OCI-LY1 (cell line): ENCODE measurements around the gene UBE2F.
"Not testable (repeated sequence)": the region's sequence is repeated elsewhere in the genome, so short reads cannot be mapped to it uniquely, and the experiment has no call there.

Experiments used
- H2AFZ ChIP-seq: fragments of 200-600 bp; sonication (generic), shearing (Covaris generic); 2 replicates; pipeline ENCODE4 v1.6.0; 2014; ENCODE audit warnings: antibody characterized with exemption, mild to moderate bottlenecking, low read length
- H3F3A ChIP-seq: fragments of 200-600 bp; sonication (generic), shearing (Covaris generic); 2 replicates; pipeline ENCODE4 v1.6.0; 2014; ENCODE audit warnings: mild to moderate bottlenecking, antibody characterized with exemption, low read length, moderate library complexity; ENCODE audit not compliant: insufficient read depth
- H3K27ac ChIP-seq: fragments of 200-600 bp; sonication (generic); 2 replicates; pipeline ENCODE4 v1.5.1; 2014; ENCODE audit warnings: low read length, mixed run types, mild to moderate bottlenecking, low read depth; ENCODE audit not compliant: poor library complexity, severe bottlenecking
- H3K27me3 ChIP-seq: fragments of 200-600 bp; sonication (generic); 2 replicates; pipeline ENCODE4 v1.6.0; 2014; ENCODE audit warnings: antibody characterized with exemption, mild to moderate bottlenecking, low read length, moderate library complexity; ENCODE audit not compliant: insufficient read depth
- H3K36me3 ChIP-seq: fragments of 200-600 bp; sonication (generic); 2 replicates; pipeline ENCODE4 v1.6.1; 2014; ENCODE audit warnings: mild to moderate bottlenecking, antibody characterized with exemption, low read length, moderate library complexity, mixed read lengths; ENCODE audit not compliant: insufficient read depth
- H3K4me1 ChIP-seq: fragments of 200-600 bp; sonication (generic); 2 replicates; pipeline ENCODE4 v1.5.1; 2014; ENCODE audit warnings: mild to moderate bottlenecking, low read length, moderate library complexity; ENCODE audit not compliant: insufficient read depth, severe bottlenecking
- H3K4me2 ChIP-seq: fragments of 200-600 bp; sonication (generic), shearing (Covaris generic); 2 replicates; pipeline ENCODE4 v1.6.1; 2014; ENCODE audit warnings: low read length
- H3K4me3 ChIP-seq: fragments of 200-600 bp; sonication (generic); 2 replicates; pipeline ENCODE4 v1.5.1; 2014; ENCODE audit warnings: low read length, low read depth, mild to moderate bottlenecking, mixed read lengths; ENCODE audit not compliant: poor library complexity, severe bottlenecking
- H3K79me2 ChIP-seq: fragments of 200-600 bp; shearing (Covaris generic); 2 replicates; pipeline ENCODE4 v1.6.1; 2016; ENCODE audit warnings: mixed run types, low read length, mixed read lengths; ENCODE audit not compliant: insufficient read depth
- H3K9ac ChIP-seq: fragments of 200-600 bp; sonication (generic), shearing (Covaris generic); 2 replicates; pipeline ENCODE4 v1.6.1; 2014; ENCODE audit warnings: mild to moderate bottlenecking, low read length, mixed read lengths
- H3K9me2 ChIP-seq: fragments of 200-600 bp; sonication (generic), shearing (Covaris generic); 2 replicates; pipeline ENCODE4 v1.6.1; 2014; ENCODE audit warnings: low read depth, mild to moderate bottlenecking, low read length, mixed read lengths
- H3K9me3 ChIP-seq: fragments of 200-600 bp; shearing (Covaris generic); 2 replicates; pipeline ENCODE4 v1.6.1; 2014; ENCODE audit warnings: low read length, mixed read lengths
- H4K20me1 ChIP-seq: fragments of 200-600 bp; sonication (generic), shearing (Covaris generic); 2 replicates; pipeline ENCODE4 v1.6.0; 2016; ENCODE audit warnings: mild to moderate bottlenecking, low read length; ENCODE audit not compliant: insufficient read depth
- EZH2 ChIP-seq: fragments of 200-600 bp; sonication (generic), shearing (Covaris generic); IDR thresholded peaks from 2 replicates; pipeline ENCODE4 v1.8.0; 2017; ENCODE audit warnings: borderline replicate concordance, mixed run types, mild to moderate bottlenecking, antibody characterized with exemption, low read length, moderate library complexity, mixed read lengths
- TF ChIP-seq, protein P1 (sequence below): fragments of 200-600 bp; sonication (generic), shearing (Covaris generic); IDR thresholded peaks from 2 replicates; pipeline ENCODE4 v1.5.1; 2017; ENCODE audit warnings: mild to moderate bottlenecking, antibody characterized with exemption, low read length, moderate library complexity, mixed read lengths

UBE2F gene

GRCh38 chr2:238046725-238047270, 80.0 kb downstream of the UBE2F start:
- no peak overlapping the region for H3K4me3 ChIP-seq
- peaks cover 8% of the 10 kb centered on the region for H3K36me3 ChIP-seq

DNA sequence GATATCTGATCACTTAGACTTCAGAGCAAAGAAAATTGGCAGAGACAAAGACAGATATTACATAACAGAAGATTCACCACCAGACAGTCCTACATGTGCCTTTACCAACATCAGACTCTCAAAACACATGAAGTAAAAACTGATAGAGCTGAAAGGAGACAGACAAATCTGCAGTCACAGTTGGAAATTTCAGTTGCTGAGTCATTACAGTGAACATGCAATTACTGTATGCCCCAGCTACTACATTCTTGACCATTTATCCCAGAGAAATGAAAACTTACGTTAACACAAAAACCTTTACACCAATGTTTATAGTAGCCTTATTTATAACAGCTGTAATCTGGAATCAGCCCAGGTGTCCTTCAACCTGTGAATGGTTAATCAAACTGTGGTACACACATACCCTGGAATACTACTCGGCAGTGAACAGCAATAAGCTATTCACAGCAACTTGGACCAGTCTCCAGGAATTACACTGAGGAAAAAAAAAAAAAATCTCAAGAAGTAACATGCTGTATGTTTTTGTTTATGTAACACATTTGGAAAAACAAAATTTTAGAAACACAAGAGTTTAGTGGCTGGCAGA, 86.5 kb downstream of the UBE2F start:
- Histone ChIP-seq H3K27me3 (no peaks in the 10 kb centered on the region), H3K4me3 (no peak overlapping the region), H3K27ac (no peak overlapping the region), H3K36me3 (no peaks in the 10 kb centered on the region), H3K79me2 (no peaks in the 10 kb centered on the region), H3K9me3 (peaks cover 3% of the 10 kb centered on the region; the same call in 1 of the 2 replicates), H3K4me2 (no peak overlapping the region), H2AFZ (no peak overlapping the region), H3K9ac (no peak overlapping the region), H3K9me2 (no peaks in the 10 kb centered on the region), H3K4me1 (no peaks in the 10 kb centered on the region), H4K20me1 (no peaks in the 10 kb centered on the region), H3F3A (no peaks in the 10 kb centered on the region)
- TF ChIP-seq, protein P1, sequence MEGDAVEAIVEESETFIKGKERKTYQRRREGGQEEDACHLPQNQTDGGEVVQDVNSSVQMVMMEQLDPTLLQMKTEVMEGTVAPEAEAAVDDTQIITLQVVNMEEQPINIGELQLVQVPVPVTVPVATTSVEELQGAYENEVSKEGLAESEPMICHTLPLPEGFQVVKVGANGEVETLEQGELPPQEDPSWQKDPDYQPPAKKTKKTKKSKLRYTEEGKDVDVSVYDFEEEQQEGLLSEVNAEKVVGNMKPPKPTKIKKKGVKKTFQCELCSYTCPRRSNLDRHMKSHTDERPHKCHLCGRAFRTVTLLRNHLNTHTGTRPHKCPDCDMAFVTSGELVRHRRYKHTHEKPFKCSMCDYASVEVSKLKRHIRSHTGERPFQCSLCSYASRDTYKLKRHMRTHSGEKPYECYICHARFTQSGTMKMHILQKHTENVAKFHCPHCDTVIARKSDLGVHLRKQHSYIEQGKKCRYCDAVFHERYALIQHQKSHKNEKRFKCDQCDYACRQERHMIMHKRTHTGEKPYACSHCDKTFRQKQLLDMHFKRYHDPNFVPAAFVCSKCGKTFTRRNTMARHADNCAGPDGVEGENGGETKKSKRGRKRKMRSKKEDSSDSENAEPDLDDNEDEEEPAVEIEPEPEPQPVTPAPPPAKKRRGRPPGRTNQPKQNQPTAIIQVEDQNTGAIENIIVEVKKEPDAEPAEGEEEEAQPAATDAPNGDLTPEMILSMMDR, result no peak
- TF ChIP-seq EZH2, result no peak

More at GRCh38 chr2:238046725-238047270, 80.0 kb downstream of the UBE2F start:
- no peaks in the 10 kb centered on the region for H3F3A ChIP-seq
- no peak overlapping the region for H3K9ac ChIP-seq
- H3K9me3 ChIP-seq, result peaks cover 3% of the 10 kb centered on the region; the same call in 1 of the 2 replicates
- H3K79me2 ChIP-seq, result no peaks in the 10 kb centered on the region
- no peak for TF ChIP-seq EZH2
- TF ChIP-seq, protein P1, result no peak
- no peaks in the 10 kb centered on the region for H3K4me1 ChIP-seq
- no peaks in the 10 kb centered on the region for H3K9me2 ChIP-seq
- H3K27me3 ChIP-seq, result no peaks in the 10 kb centered on the region
- H3K27ac ChIP-seq, result no peak overlapping the region
- no peaks in the 10 kb centered on the region for H4K20me1 ChIP-seq
- H2AFZ ChIP-seq, result no peak overlapping the region
- no peak overlapping the region for H3K4me2 ChIP-seq

DNA sequence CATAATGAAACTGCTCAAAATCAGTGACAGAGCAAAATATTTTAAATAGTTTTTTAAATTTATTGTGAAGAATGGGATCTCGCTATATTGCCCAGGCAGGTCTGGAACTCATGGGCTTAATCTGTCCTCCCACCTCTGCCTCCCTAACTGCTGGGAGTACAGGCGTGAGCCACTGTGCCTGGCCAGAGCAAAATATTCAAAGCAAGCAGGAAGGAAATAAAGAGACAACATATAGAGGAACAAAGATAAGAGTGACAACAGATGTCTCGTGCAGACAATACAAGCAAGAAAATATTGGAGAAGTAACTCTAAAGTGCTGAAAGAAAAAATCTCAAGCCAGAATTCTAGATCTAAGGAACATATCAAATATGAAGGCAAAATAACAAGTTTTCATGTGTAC, 89.0 kb downstream of the UBE2F start:
- Histone ChIP-seq H3K4me1 (peaks cover 8% of the 10 kb centered on the region), H3K9ac (no peak overlapping the region), H3K9me3 (no peaks in the 10 kb centered on the region), H3K27ac (no peak overlapping the region), H3K79me2 (no peaks in the 10 kb centered on the region), H4K20me1 (no peaks in the 10 kb centered on the region), H3K9me2 (no peaks in the 10 kb centered on the region), H3K36me3 (no peaks in the 10 kb centered on the region; the same call in 1 of the 2 replicates), H2AFZ (no peak overlapping the region), H3K4me3 (no peak overlapping the region), H3F3A (no peaks in the 10 kb centered on the region), H3K27me3 (no peaks in the 10 kb centered on the region), H3K4me2 (no peak overlapping the region)
- no peak for TF ChIP-seq EZH2
- TF ChIP-seq, protein P1, result no peak

DNA sequence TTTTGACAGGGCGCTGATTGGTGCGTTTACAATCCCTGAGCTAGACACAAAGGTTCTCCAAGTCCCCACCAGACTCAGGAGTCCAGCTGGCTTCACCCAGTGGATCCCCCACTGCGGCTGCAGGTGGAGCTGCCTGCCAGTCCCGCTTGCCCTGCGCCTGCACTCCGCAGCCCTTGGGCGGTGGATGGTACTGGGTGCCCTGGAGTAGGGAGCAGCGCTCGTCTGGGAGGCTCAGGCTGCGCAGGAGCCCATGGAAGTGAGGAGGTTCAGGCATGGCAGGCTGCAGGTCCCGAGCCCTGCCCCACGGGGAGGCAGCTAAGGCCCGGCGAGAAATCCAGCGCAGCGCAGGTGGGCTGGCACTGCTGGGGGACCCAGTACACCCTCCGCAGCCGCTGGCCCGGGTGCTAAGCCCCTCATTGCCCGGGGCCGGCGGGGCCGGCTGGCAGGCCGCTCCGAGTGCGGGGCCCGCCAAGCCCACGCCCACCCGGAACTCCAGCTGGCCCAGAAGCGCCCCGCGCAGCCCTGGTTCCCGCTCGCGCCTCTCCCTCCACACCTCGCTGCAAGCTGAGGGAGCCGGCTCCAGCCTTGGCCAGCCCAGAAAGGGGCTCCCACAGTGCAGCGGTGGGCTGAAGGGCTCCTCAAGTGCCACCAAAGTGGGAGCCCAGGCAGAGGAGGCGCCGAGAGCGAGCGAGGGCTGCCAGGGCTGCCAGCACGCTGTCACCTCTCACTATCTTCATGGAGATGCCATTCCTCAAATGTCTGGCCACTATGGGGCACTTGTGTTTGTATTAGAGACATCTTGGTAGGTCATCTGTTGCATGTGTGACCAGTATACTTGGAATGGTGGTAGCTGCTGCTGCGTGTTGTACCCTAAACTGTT, 91.1 kb downstream of the UBE2F start:
- H2AFZ ChIP-seq, H3K9me3 ChIP-seq, H3K27ac ChIP-seq, H3K9me2 ChIP-seq, H3K79me2 ChIP-seq, H4K20me1 ChIP-seq, H3K4me3 ChIP-seq, H3K36me3 ChIP-seq, H3F3A ChIP-seq, H3K4me2 ChIP-seq, H3K27me3 ChIP-seq, H3K9ac ChIP-seq: not testable (repeated sequence)
- peaks cover 16% of the 10 kb centered on the region for H3K4me1 ChIP-seq
